Progenitor cell of endocrine pancreas (in vitro differentiated cells): ENCODE results near the gene AMD1. TPM values are rescaled to one million over a fixed set of nuclear protein-coding genes. Genes with fewer than 3 reads are reported as not detected.

Experiments used
- DNase-seq: peaks from one replicate; pipeline ENCODE4 v3.0.0; 2021; ENCODE audit warnings: low spot score; ENCODE audit not compliant: unreplicated experiment
- H3K27ac Mint-ChIP-seq: 2 replicates; pipeline ENCODE4 v1.8.0; 2021; ENCODE audit warnings: mild to moderate bottlenecking, moderate library complexity, mixed read lengths
- H3K27me3 Mint-ChIP-seq: 2 replicates; pipeline ENCODE4 v1.8.0; 2021; ENCODE audit warnings: mixed read lengths
- H3K36me3 Mint-ChIP-seq: 2 replicates; pipeline ENCODE4 v1.8.0; 2022; ENCODE audit warnings: mixed read lengths; ENCODE audit not compliant: insufficient read depth
- H3K4me1 Mint-ChIP-seq: 2 replicates; pipeline ENCODE4 v1.8.0; 2021; ENCODE audit warnings: low read depth, mixed read lengths
- H3K4me3 Mint-ChIP-seq: 2 replicates; pipeline ENCODE4 v1.8.0; 2021; ENCODE audit warnings: low read depth, mild to moderate bottlenecking, moderate library complexity, mixed read lengths
- H3K9me3 Mint-ChIP-seq: 2 replicates; pipeline ENCODE4 v1.8.0; 2021; ENCODE audit warnings: low read depth, mixed read lengths
- CTCF ChIP-seq: fragments of 200-600 bp; sonication (generic); IDR thresholded peaks from one replicate; pipeline ENCODE4 v1.5.0; 2021; ENCODE audit warnings: antibody characterized with exemption, mild to moderate bottlenecking; ENCODE audit not compliant: unreplicated experiment
- total RNA-seq: library from RNA; stranded (reverse); gene quantifications from 2 replicates; pipeline ENCODE4 v1.2.1, GENCODE V29; 2021

AMD1 gene
- total RNA-seq, 1 donor from 2014 or later, result 75.2 TPM

GRCh38 chr6:110944681-110945151 is 70.1 kb downstream of the AMD1 start:
- H3K4me1 Mint-ChIP-seq, result peaks cover 2% of the 10 kb centered on the region
- TF ChIP-seq CTCF, result no peak
- no peak for DNase-seq
- no peaks in the 10 kb centered on the region for H3K36me3 Mint-ChIP-seq
- no peak overlapping the region for H3K27ac Mint-ChIP-seq
- H3K9me3 Mint-ChIP-seq, result no peaks in the 10 kb centered on the region
- H3K4me3 Mint-ChIP-seq, result no peak overlapping the region
- no peaks in the 10 kb centered on the region for H3K27me3 Mint-ChIP-seq

Other genes with a start within 250 kb of the AMD1 start
- gene CDK19, start 59.3 kb upstream of the AMD1 start, total RNA-seq, result 26.2 and 26.4 TPM in 2 replicates
- gene GTF3C6, start 83.9 kb downstream of the AMD1 start, total RNA-seq, result 93.9 and 94.2 TPM in 2 replicates
- 22.2 and 23.6 TPM in 2 replicates for gene RPF2, start 107.3 kb downstream of the AMD1 start, total RNA-seq
- gene SLC16A10, start 212.7 kb downstream of the AMD1 start, total RNA-seq, result 7.0 and 8.1 TPM in 2 replicates